ENCODE measurements around the gene NRTN.

Gene NRTN

GRCh38 chr19:5789886-5790558, 14.8 kb upstream of the NRTN start:
- DNase-seq (ENCODE audit: low read depth, low spot score) = no peak

- peak; percentile 92 for DNase-seq (ENCODE audit: low read depth, low spot score)
Measured at GRCh38 chr19:5790559-5791520, 14.0 kb upstream of the NRTN start, which contains the start of gene DUS3L. TSS of gene DUS3L (minus strand) at chr19:5791163. CDS start at chr19:5791141, 22 bp downstream.

DNA sequence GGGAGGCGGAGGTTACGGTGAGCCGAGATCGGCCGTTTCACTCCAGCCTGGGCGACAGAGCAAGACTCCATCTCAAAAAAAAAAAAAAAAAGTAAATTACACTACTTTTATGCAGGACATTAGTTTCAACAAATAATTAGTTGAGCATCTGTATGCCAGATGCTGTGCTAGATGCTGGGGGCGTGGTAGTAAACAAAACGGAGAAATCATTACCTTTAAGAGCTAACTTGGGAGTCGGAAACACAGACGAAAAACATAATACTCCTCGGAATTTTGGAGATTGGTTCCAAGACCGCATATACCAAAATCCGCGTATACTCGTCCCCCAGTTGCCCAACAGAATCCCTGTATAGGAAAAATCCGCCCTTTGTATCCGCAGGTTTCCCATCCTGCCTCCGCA, 12.6 kb upstream of the NRTN start:
- no peak for DNase-seq (ENCODE audit: low read depth, low spot score)

- no peak for DNase-seq (ENCODE audit: low read depth, low spot score)
Measured at GRCh38 chr19:5793188-5793587, 11.7 kb upstream of the NRTN start.

DNA sequence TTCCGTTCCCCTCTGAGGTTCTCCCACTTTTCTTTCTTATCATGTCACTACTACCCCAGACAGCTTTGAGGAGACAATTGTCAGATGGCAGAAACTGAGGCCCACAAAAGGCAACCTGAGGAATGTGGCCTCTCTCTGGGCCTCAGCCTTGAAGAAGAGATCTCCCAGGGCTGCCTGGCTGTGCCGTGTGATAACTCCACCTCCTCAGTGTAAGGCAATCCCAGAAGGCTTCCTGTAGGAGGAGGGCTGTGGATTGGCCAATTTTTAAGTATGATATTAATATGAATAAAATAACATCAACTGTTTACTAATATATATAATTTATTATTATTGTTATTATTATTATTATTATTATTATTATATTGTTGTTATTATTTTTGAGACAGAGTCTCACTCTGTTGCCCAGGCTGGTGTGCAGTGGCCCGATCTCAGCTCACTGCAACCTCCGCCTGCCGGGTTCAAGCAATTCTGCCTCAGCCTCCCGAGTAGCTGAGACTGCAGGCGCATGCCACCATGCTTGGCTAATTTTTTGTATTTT, 9.4 kb upstream of the NRTN start:
- DNase-seq (ENCODE audit: low read depth, low spot score) = no peak

GRCh38 chr19:5798244-5798643, 6.6 kb upstream of the NRTN start:
- DNase-seq (ENCODE audit: low read depth, low spot score) = no peak

DNA sequence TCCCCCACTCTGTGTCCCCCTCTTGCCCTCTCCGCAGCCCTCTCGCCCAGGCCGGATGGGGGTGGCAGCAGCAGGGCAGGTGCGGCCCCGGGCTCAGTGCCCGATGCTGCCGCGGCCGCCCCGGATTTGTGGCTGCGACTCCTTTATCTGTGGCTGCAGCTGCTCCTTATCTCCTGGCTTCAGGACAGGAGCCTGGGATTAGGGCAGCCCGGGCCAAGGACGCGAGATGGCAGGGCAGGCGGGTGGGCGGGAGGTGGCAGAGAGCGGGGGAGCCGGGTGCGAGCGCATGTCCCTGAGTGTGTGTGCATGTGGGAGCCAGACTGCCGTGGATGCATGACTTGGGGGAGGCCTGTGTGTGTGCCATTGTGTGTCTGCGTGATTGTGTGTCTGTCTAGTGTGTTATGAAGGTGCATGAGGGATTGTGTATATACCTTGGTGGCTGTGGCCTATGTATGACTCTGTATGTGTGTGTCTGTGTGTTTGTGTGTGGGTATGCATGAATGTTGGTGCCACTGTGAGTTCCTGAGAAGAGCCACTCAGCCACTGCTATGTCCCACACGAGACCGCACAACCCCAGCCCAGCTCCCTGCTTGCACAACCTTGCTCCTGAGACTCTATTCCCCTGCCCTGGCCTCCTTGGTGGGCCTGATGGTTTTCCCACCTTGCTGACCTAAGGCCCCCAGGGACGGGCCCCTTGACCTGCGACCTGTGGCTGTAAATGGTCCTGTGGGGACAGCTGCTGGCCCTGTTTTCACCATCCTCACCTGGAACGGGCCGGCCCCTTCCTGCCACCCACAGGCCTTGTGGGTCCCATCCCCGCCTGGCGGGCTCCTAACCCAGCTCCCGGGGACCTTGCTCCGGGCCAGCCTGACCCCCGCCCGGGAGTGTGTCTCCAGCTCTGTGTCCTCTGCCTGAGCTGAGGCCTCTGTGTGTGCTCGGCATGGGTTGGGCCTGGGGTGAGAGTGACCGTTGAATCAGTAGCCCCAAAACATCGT, 5.3 kb upstream of the NRTN start:
- DNase-seq (ENCODE audit: low read depth, low spot score) = no peak

GRCh38 chr19:5800361-5801270, 4.3 kb upstream of the NRTN start:
- no peak for DNase-seq (ENCODE audit: low read depth, low spot score)

DNA sequence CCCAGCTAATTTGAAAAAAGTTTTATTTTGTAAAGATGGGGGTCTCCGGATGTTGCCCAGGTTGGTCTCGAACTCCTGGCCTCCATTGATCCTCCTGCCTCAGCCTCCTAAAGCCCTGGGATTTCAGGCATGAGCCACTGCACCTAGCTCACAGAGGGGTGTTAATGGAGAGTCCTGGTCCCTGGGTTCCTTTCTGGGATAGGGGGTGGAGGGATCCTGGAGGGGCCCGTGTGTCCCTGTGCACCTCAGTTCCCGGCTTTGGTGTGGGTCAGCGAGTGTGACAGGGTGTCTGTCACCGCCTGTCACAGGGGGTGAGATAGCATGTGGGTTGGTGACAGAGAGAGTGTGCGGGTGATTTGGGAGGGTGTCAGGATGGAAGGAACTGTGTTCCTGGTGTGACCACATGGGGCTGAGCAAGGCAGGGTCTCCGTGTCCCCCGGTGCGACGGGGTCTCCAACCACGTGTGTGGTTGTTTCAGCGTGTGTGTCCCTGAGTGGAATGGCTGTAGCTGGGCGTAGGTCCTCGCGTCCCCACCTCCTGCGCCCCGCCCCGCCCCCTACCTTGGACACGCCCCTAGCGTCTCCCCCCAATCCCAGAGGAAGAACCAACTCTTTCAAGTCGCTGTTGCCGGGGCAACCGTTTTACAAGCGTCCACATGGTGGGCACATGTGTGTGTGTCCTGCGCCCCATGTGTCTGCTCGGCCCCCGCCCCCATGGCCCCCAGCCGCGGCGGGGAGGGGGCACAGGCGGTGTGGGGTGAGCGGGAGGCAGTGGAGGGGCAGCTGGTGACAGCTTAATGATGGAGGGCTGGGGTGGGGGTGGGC, 2.9 kb upstream of the NRTN start:
- DNase-seq (ENCODE audit: low read depth, low spot score) = no peak

DNA sequence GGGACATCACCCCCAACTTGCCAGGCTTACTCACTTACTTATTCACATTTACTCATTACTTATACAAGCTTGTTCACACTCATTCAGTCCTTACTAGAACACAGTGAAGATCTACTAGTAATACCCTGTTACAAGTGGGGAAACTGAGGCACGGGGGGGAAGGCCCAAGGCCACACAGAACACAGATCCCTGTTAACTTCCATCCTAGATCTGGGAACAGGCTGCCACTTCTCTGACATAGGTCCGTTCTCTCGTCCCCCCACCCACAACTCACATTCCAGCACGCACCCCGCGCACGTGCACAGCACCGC, 1.5 kb upstream of the NRTN start:
- no peak for DNase-seq (ENCODE audit: low read depth, low spot score)

- DNase-seq (ENCODE audit: low read depth, low spot score) = peak; percentile 78
Measured at GRCh38 chr19:5803752-5804515, 933 bp upstream of the NRTN start.

DNA sequence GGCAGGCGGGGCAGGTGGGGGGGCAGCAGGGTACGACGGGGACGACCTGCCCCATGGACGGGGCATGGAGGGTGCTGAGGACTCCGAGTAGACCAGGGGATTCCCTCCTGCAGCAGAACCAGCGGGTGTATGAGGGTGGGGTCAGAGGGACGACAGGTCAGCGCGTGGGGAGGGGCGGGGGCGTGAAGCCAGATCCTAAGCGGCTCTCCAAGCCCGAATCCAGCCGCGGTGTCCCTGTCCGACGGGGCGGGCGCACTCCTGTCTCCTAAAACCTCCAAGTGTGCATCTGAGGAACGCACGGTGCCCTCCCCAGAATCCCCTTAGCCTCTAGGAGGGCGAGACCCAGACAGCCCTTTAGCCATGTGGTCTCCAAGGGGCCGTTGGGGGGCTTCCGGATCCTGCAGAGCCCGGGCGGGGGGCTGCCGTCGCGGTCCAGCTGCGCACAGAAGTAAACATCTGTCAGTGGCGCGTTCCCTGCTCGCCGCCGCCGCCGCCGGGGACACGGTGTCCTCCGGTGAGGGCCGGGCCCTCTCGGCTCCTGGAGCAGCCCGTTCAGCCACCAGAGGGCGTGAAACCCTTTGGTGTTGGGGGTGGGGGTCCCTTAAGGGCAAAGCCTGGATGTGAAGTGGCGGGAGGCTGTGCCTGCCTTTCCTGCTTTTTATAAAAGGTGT, 730 bp downstream of the NRTN start:
- peak; percentile 36 for DNase-seq (ENCODE audit: low read depth, low spot score)

- DNase-seq (ENCODE audit: low read depth, low spot score) = no peak
Measured at GRCh38 chr19:5806133-5806489, 1.2 kb downstream of the NRTN start.

GRCh38 chr19:5806905-5807304, 2.0 kb downstream of the NRTN start:
- no peak for DNase-seq (ENCODE audit: low read depth, low spot score)

- DNase-seq (ENCODE audit: low read depth, low spot score) = no peak
Measured at GRCh38 chr19:5808120-5808816, 3.4 kb downstream of the NRTN start.

GRCh38 chr19:5809053-5809452, 4.2 kb downstream of the NRTN start:
- no peak for DNase-seq (ENCODE audit: low read depth, low spot score)

- no peak for DNase-seq (ENCODE audit: low read depth, low spot score)
Measured at GRCh38 chr19:5809469-5809868, 4.6 kb downstream of the NRTN start.

DNA sequence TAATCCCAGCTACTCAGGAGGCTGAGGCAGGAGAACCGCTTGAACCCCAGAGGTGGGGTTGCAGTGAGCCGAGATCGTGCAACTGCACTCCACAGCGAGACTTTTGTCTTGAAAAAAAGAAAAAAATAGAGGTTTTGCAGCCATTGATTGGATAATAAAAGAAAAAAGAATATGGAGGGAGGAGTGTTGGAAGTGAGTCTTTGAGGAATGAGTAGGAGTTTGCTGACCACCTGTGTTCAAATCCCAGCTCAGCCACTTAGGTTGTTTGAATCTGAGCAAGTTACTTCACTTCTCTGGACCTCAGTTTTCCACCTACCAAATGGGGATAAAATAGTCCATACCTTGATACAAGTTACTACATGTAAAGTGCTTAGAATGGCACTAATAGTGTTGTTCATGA, 6.2 kb downstream of the NRTN start:
- no peak for DNase-seq (ENCODE audit: low read depth, low spot score)
